GM23338 (cell line): ENCODE data around the gene NIPBL. TPM values are rescaled to one million over a fixed set of nuclear protein-coding genes. Genes with fewer than 3 reads are reported as not detected.

Experiments
- ATAC-seq: fragments of 200-7000 bp; cut with Tn5 transposase; 3 replicates; pipeline ENCODE4 v1.9.1; 2020
- DNase-seq: peaks from one replicate; pipeline ENCODE4 v3.0.0-alpha.2; 2015; ENCODE audit warnings: low spot score
- H2AFZ ChIP-seq: fragments of 200-600 bp; sonication (generic); 2 replicates; pipeline ENCODE4 v1.8.0; 2016; ENCODE audit warnings: antibody characterized with exemption, mild to moderate bottlenecking, moderate library complexity
- H3F3A ChIP-seq: fragments of 200-600 bp; sonication (generic); replicated peaks from 2 replicates; pipeline ENCODE4 v1.8.0; 2017; ENCODE audit warnings: antibody characterized with exemption, mixed run types, low read depth
- H3K27ac ChIP-seq: fragments of 200-600 bp; sonication (generic); 2 replicates; pipeline ENCODE4 v1.6.1; 2016; ENCODE audit warnings: low read depth
- H3K27me3 ChIP-seq: fragments of 200-600 bp; sonication (generic); 2 replicates; pipeline ENCODE4 v1.8.0; 2016; ENCODE audit warnings: mild to moderate bottlenecking, mixed run types, moderate library complexity; ENCODE audit not compliant: insufficient read depth
- H3K36me3 ChIP-seq: fragments of 200-600 bp; sonication (generic); 2 replicates; pipeline ENCODE4 v1.8.0; 2016; ENCODE audit warnings: mild to moderate bottlenecking; ENCODE audit not compliant: insufficient read depth
- H3K4me1 ChIP-seq: fragments of 200-600 bp; sonication (generic); 2 replicates; pipeline ENCODE4 v1.8.0; 2016; ENCODE audit warnings: mild to moderate bottlenecking, moderate library complexity; ENCODE audit not compliant: insufficient read depth
- H3K4me2 ChIP-seq: fragments of 200-600 bp; sonication (generic); 2 replicates; pipeline ENCODE4 v1.7.1; 2017; ENCODE audit warnings: mixed run types
- H3K4me3 ChIP-seq: fragments of 200-600 bp; sonication (generic); 2 replicates; pipeline ENCODE4 v1.6.1; 2016; ENCODE audit warnings: mixed run types
- H3K79me2 ChIP-seq: fragments of 200-600 bp; sonication (generic); replicated peaks from 2 replicates; pipeline ENCODE4 v1.8.0; 2017; ENCODE audit warnings: mild to moderate bottlenecking; ENCODE audit not compliant: insufficient read depth
- H3K9me2 ChIP-seq: fragments of 200-600 bp; sonication (generic); 2 replicates; pipeline ENCODE4 v1.8.0; 2017; ENCODE audit not compliant: insufficient read depth
- H4K20me1 ChIP-seq: fragments of 200-600 bp; sonication (generic); replicated peaks from 2 replicates; pipeline ENCODE4 v1.8.0; 2017; ENCODE audit warnings: mild to moderate bottlenecking; ENCODE audit not compliant: insufficient read depth
- H3K27ac Mint-ChIP-seq: 2 replicates; pipeline ENCODE4 v1.8.0; 2020; ENCODE audit warnings: inconsistent platforms, mild to moderate bottlenecking, moderate library complexity, mixed read lengths
- H3K27me3 Mint-ChIP-seq: 3 replicates; pipeline ENCODE4 v1.8.0; 2022; ENCODE audit warnings: low read depth, mild to moderate bottlenecking, moderate library complexity, mixed read lengths, inconsistent platforms; ENCODE audit not compliant: insufficient read depth, poor library complexity
- H3K36me3 Mint-ChIP-seq: 3 replicates; pipeline ENCODE4 v1.8.0; 2021; ENCODE audit warnings: low read depth, mild to moderate bottlenecking, inconsistent platforms, moderate library complexity, mixed read lengths
- H3K4me1 Mint-ChIP-seq: 3 replicates; pipeline ENCODE4 v1.8.0; 2020; ENCODE audit warnings: mild to moderate bottlenecking, inconsistent platforms, mixed read lengths
- H3K4me3 Mint-ChIP-seq: 3 replicates; pipeline ENCODE4 v1.8.0; 2021; ENCODE audit warnings: moderate library complexity, mild to moderate bottlenecking, inconsistent platforms, mixed read lengths
- H3K9me3 Mint-ChIP-seq: 3 replicates; pipeline ENCODE4 v1.8.0; 2020; ENCODE audit warnings: moderate library complexity, mild to moderate bottlenecking, inconsistent platforms, mixed read lengths
- EZH2 ChIP-seq: fragments of 200-600 bp; sonication (generic); IDR thresholded peaks from one replicate; pipeline ENCODE4 v1.8.0; 2017; ENCODE audit warnings: antibody characterized with exemption, mild to moderate bottlenecking, low read depth; ENCODE audit not compliant: unreplicated experiment
- JUNB ChIP-seq: IDR thresholded peaks from one replicate; pipeline ENCODE4 v1.6.1; 2016; ENCODE audit warnings: antibody characterized with exemption; ENCODE audit not compliant: unreplicated experiment
- NANOG ChIP-seq: IDR thresholded peaks from 2 replicates; pipeline ENCODE4 v1.6.1; 2016; ENCODE audit warnings: antibody characterized with exemption, borderline replicate concordance
- POLR2AphosphoS5 ChIP-seq: IDR thresholded peaks from 2 replicates; pipeline ENCODE4 v1.6.1; 2016; ENCODE audit warnings: antibody characterized with exemption, low read depth
- ZNF114 ChIP-seq: fragments of 250-450 bp; sonication (Bioruptor Pico); IDR thresholded peaks from 2 replicates; pipeline ENCODE4 v1.5.0; 2020; ENCODE audit warnings: mild to moderate bottlenecking, moderate library complexity
- ZNF331 ChIP-seq: fragments of 250-450 bp; sonication (Bioruptor Pico); IDR thresholded peaks from 2 replicates; pipeline ENCODE4 v1.5.0; 2020; ENCODE audit warnings: low read depth, mild to moderate bottlenecking, moderate library complexity
- polyA plus RNA-seq: library from polyadenylated mRNA; unstranded; fragments of >200 nt; fragmentation: Nextera tagmentation; extraction: Ambion mirVana; gene quantifications from 2 replicates; pipeline ENCODE4 v1.2.1, GENCODE V29; 2016
- total RNA-seq: library from RNA; depleted of rRNA; stranded (reverse); fragments of >200 nt; shearing (Covaris generic); gene quantifications from 2 replicates; pipeline ENCODE4 v1.2.3, GENCODE V29; 2014
- TF ChIP-seq, protein P1 (sequence below): IDR thresholded peaks from 2 replicates; pipeline ENCODE4 v1.6.1; 2016; ENCODE audit warnings: antibody characterized with exemption
- TF ChIP-seq, protein P2 (sequence below), 2 experiments: fragments of 200-600 bp in 1 of 2; sonication (generic) in 1 of 2; conservative IDR thresholded peaks; 2 replicates each; pipeline versions ENCODE4 v1.5.1 to v1.6.1; 2016 to 2017; ENCODE audit warnings: antibody characterized with exemption in 2 of 2, low read depth in 2 of 2, mild to moderate bottlenecking in 2 of 2, moderate library complexity in 1 of 2
- TF ChIP-seq, protein P3 (sequence below): IDR thresholded peaks from one replicate; pipeline ENCODE4 v1.6.1; 2018; ENCODE audit warnings: antibody characterized with exemption; ENCODE audit not compliant: unreplicated experiment

Gene NIPBL
- total and polyA plus RNA-seq, 2 experiments from 2014 or later = 44.2 to 51.4 TPM

DNA sequence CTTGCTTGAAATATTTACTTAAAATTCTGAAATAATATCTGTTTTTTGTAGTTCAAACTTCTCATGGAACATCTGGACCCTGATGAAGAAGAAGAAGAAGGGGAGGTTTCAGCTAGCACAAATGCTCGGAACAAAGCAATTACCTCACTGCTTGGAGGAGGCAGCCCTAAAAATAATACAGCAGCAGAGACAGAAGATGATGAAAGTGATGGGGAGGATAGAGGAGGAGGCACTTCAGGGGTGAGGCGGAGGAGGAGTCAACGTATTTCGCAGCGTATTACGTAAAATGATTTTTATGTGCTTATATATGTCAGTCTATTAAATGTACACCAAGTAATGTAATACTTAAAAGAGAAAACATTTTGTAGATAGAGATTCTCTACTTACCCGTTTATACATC is 187.2 kb downstream of the NIPBL start (continued):
- TF ChIP-seq, protein P1, sequence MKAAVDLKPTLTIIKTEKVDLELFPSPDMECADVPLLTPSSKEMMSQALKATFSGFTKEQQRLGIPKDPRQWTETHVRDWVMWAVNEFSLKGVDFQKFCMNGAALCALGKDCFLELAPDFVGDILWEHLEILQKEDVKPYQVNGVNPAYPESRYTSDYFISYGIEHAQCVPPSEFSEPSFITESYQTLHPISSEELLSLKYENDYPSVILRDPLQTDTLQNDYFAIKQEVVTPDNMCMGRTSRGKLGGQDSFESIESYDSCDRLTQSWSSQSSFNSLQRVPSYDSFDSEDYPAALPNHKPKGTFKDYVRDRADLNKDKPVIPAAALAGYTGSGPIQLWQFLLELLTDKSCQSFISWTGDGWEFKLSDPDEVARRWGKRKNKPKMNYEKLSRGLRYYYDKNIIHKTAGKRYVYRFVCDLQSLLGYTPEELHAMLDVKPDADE = no peak
- TF ChIP-seq JUNB = no peak
- TF ChIP-seq, protein P2, sequence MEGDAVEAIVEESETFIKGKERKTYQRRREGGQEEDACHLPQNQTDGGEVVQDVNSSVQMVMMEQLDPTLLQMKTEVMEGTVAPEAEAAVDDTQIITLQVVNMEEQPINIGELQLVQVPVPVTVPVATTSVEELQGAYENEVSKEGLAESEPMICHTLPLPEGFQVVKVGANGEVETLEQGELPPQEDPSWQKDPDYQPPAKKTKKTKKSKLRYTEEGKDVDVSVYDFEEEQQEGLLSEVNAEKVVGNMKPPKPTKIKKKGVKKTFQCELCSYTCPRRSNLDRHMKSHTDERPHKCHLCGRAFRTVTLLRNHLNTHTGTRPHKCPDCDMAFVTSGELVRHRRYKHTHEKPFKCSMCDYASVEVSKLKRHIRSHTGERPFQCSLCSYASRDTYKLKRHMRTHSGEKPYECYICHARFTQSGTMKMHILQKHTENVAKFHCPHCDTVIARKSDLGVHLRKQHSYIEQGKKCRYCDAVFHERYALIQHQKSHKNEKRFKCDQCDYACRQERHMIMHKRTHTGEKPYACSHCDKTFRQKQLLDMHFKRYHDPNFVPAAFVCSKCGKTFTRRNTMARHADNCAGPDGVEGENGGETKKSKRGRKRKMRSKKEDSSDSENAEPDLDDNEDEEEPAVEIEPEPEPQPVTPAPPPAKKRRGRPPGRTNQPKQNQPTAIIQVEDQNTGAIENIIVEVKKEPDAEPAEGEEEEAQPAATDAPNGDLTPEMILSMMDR (conservative IDR thresholded peaks at IDR 0.05; ENCODE audit: low read depth in 2 of 2) = no peak

DNA sequence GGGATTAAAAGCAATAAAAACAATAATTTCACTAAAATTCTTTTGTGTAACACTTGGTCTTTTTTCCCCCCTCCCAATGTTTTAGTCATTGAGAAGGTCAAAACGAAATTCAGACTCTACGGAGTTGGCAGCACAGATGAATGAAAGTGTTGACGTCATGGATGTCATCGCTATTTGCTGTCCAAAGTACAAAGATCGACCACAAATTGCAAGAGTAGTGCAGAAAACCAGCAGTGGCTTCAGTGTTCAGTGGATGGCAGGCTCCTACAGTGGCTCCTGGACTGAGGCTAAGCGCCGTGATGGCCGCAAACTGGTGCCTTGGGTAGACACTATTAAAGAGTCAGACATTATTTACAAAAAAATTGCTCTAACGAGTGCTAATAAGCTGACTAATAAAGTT is 187.9 kb downstream of the NIPBL start:
- Mint-ChIP-seq H3K4me1 (no peaks in the 10 kb centered on the region), H3K36me3 (peaks cover 5% of the 10 kb centered on the region; the same call in 1 of the 3 replicates), H3K9me3 (no peaks in the 10 kb centered on the region), H3K27ac (no peak overlapping the region), H3K4me3 (no peak overlapping the region), H3K27me3 (no peaks in the 10 kb centered on the region)
- Histone ChIP-seq H3K4me3 (no peak overlapping the region), H3K4me2 (no peak overlapping the region), H3K9me2 (no peaks in the 10 kb centered on the region), H3K27me3 (no peaks in the 10 kb centered on the region), H3K4me1 (no peaks in the 10 kb centered on the region), H4K20me1 (no peaks in the 10 kb centered on the region), H3K27ac (no peak overlapping the region), H3K36me3 (0 out of 2 replicates have a peak, but pooled peaks cover 10% of the 10 kb centered on the region), H3K79me2 (no peaks in the 10 kb centered on the region), H3F3A (no peaks in the 10 kb centered on the region), H2AFZ (no peak overlapping the region)
- TF ChIP-seq, protein P1 = no peak
- TF ChIP-seq, protein P2 (conservative IDR thresholded peaks at IDR 0.05; ENCODE audit: low read depth in 2 of 2) = no peak
- TF ChIP-seq ZNF114 (CRISPR knock-in tag) (no peak), EZH2 (no peak)
- DNase-seq (no peak), ATAC-seq (no peak)

DNA sequence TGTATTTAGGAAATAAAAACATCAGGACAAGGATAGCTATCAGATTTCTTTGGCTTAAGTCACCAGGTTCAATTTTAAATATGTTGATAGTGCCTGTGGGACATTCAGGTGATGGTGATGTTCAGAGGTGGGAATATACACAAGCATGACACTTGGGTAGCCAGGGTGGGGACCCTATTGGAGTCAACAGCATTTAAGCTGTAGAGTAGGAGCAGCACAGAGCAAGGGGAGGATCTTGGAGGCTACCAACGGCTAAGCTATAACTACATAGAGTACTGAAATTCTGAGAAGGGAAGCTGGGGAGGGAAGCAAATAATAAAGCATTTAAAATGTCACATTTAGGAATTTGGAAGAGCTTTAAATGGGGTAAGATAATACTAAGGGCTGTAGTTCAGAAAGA is 194.9 kb downstream of the NIPBL start:
- H3K27ac Mint-ChIP-seq = no peak overlapping the region
- no peaks in the 10 kb centered on the region for H3K36me3 Mint-ChIP-seq
- no peak for DNase-seq
- Histone ChIP-seq H3K9me2 (no peaks in the 10 kb centered on the region), H4K20me1 (no peaks in the 10 kb centered on the region), H3K4me1 (no peaks in the 10 kb centered on the region), H3K4me3 (no peak overlapping the region), H3K27me3 (no peaks in the 10 kb centered on the region), H2AFZ (no peak overlapping the region), H3K79me2 (no peaks in the 10 kb centered on the region), H3K36me3 (no peaks in the 10 kb centered on the region), H3K4me2 (no peak overlapping the region), H3F3A (no peaks in the 10 kb centered on the region), H3K27ac (no peak overlapping the region)
- H3K4me1 Mint-ChIP-seq = no peaks in the 10 kb centered on the region
- ATAC-seq = no peak
- no peaks in the 10 kb centered on the region for H3K27me3 Mint-ChIP-seq
- H3K9me3 Mint-ChIP-seq = no peaks in the 10 kb centered on the region; the same call in 2 of the 3 replicates
- H3K4me3 Mint-ChIP-seq = no peak overlapping the region
- TF ChIP-seq ZNF114 (CRISPR knock-in tag) (no peak), POLR2AphosphoS5 (no peak), JUNB (no peak), NANOG (no peak), ZNF331 (CRISPR knock-in tag) (no peak), EZH2 (no peak)
- TF ChIP-seq, protein P1 = no peak
- TF ChIP-seq, protein P3, sequence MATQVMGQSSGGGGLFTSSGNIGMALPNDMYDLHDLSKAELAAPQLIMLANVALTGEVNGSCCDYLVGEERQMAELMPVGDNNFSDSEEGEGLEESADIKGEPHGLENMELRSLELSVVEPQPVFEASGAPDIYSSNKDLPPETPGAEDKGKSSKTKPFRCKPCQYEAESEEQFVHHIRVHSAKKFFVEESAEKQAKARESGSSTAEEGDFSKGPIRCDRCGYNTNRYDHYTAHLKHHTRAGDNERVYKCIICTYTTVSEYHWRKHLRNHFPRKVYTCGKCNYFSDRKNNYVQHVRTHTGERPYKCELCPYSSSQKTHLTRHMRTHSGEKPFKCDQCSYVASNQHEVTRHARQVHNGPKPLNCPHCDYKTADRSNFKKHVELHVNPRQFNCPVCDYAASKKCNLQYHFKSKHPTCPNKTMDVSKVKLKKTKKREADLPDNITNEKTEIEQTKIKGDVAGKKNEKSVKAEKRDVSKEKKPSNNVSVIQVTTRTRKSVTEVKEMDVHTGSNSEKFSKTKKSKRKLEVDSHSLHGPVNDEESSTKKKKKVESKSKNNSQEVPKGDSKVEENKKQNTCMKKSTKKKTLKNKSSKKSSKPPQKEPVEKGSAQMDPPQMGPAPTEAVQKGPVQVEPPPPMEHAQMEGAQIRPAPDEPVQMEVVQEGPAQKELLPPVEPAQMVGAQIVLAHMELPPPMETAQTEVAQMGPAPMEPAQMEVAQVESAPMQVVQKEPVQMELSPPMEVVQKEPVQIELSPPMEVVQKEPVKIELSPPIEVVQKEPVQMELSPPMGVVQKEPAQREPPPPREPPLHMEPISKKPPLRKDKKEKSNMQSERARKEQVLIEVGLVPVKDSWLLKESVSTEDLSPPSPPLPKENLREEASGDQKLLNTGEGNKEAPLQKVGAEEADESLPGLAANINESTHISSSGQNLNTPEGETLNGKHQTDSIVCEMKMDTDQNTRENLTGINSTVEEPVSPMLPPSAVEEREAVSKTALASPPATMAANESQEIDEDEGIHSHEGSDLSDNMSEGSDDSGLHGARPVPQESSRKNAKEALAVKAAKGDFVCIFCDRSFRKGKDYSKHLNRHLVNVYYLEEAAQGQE = no peak
